H1 (cell line): ENCODE data around the gene CGB2. TPM values are rescaled to one million over a fixed set of nuclear protein-coding genes. Genes with fewer than 3 reads are reported as not detected.

ENCODE experiments used
- CTCF ChIA-PET: fragments of 300-600 bp; sonication (Branson Sonifier 250); formaldehyde crosslinking; loops from one replicate; lab custom pipeline; 2021; ENCODE audit not compliant: partially characterized antibody; lab: Charles Lee
- POLR2A ChIA-PET: fragments of 300-600 bp; sonication (Branson Sonifier 250); formaldehyde crosslinking; loops from one replicate; lab custom pipeline; 2021; ENCODE audit warnings: inconsistent platforms; ENCODE audit not compliant: partially characterized antibody; lab: Charles Lee
- DNase-seq, 2 experiments: peaks; one replicate each; pipeline versions ENCODE4 v3.0.0 to v3.0.0-alpha.2; 2010 to 2022; ENCODE audit warnings: low spot score in 2 of 2, low read depth in 1 of 2, mixed read lengths in 1 of 2
- FAIRE-seq: peaks from 2 replicates; lab custom pipeline; 2011; peaks lifted over from hg19 to GRCh38; lab: Jason Lieb, UNC
- H2AFZ ChIP-seq: 2 replicates; pipeline ENCODE4 v1.8.1; 2012; ENCODE audit warnings: low read length, inconsistent platforms
- H2AK5ac ChIP-seq: 2 replicates; pipeline ENCODE4 v1.6.1; 2013; ENCODE audit warnings: low read depth, low read length
- H2BK120ac ChIP-seq: replicated peaks from 2 replicates; pipeline ENCODE3; 2013; ENCODE audit warnings: low read depth, low read length, inconsistent platforms
- H2BK12ac ChIP-seq: 2 replicates; pipeline ENCODE4 v1.6.1; 2013; ENCODE audit warnings: low read depth, low read length
- H2BK15ac ChIP-seq: 2 replicates; pipeline ENCODE4 v1.6.1; 2013; ENCODE audit warnings: low read length
- H2BK20ac ChIP-seq: 2 replicates; pipeline ENCODE4 v1.6.1; 2013; ENCODE audit warnings: low read length
- H2BK5ac ChIP-seq: 2 replicates; pipeline ENCODE4 v1.6.1; 2013; ENCODE audit warnings: low read depth, low read length
- H3K14ac ChIP-seq: 2 replicates; pipeline ENCODE4 v1.6.1; 2013; ENCODE audit warnings: inconsistent platforms; ENCODE audit not compliant: insufficient read length
- H3K18ac ChIP-seq: 2 replicates; pipeline ENCODE4 v1.6.1; 2013; ENCODE audit warnings: low read length; ENCODE audit errors: extremely low read depth
- H3K23ac ChIP-seq: 2 replicates; pipeline ENCODE4 v1.6.1; 2013; ENCODE audit warnings: inconsistent platforms; ENCODE audit not compliant: insufficient read length
- H3K23me2 ChIP-seq: 2 replicates; pipeline ENCODE4 v1.6.1; 2013; ENCODE audit warnings: low read depth, low read length
- H3K27ac ChIP-seq: 2 replicates; pipeline ENCODE4 v1.6.1; 2011; ENCODE audit warnings: low read depth, low read length, inconsistent platforms
- H3K27me3 ChIP-seq, 4 experiments: replicated peaks in 1 of 4; 1 replicate in 1 of 4; 2 replicates in 3 of 4; pipeline versions ENCODE4 v1.6.1 to v1.8.1; 2011 to 2013; ENCODE audit warnings: low read length in 3 of 4, mild to moderate bottlenecking in 3 of 4, inconsistent platforms in 2 of 4, mixed read lengths in 2 of 4, moderate library complexity in 1 of 4; ENCODE audit not compliant: control insufficient read depth in 3 of 4, insufficient read depth in 3 of 4; ENCODE audit errors: extremely low read depth in 1 of 4
- H3K36me3 ChIP-seq, 4 experiments: 2 replicates each; pipeline versions ENCODE4 v1.6.1 to v1.8.1; 2011 to 2013; ENCODE audit warnings: mild to moderate bottlenecking in 4 of 4, low read length in 3 of 4, moderate library complexity in 2 of 4, control low read depth in 1 of 4, inconsistent platforms in 1 of 4; ENCODE audit not compliant: insufficient read depth in 4 of 4, control insufficient read depth in 2 of 4
- H3K4ac ChIP-seq: replicated peaks from 2 replicates; pipeline ENCODE3; 2013; ENCODE audit warnings: low read length, low read depth, mixed read lengths, inconsistent platforms; ENCODE audit not compliant: insufficient read length
- H3K4me1 ChIP-seq, 4 experiments: replicated peaks in 1 of 4; 1 replicate in 1 of 4; 2 replicates in 3 of 4; pipeline versions ENCODE4 v1.6.1 to v1.8.1; 2011 to 2013; ENCODE audit warnings: low read length in 3 of 4, inconsistent platforms in 2 of 4, mixed read lengths in 1 of 4; ENCODE audit not compliant: insufficient read depth in 4 of 4, control insufficient read depth in 3 of 4
- H3K4me2 ChIP-seq, 2 experiments: 2 replicates each; pipeline versions ENCODE4 v1.6.1 to v1.8.1; 2011 to 2013; ENCODE audit warnings: low read depth in 2 of 2, low read length in 2 of 2, control low read depth in 1 of 2, inconsistent platforms in 1 of 2, mild to moderate bottlenecking in 1 of 2; ENCODE audit not compliant: insufficient read depth in 1 of 2
- H3K4me3 ChIP-seq, 4 experiments: fragments of 200-600, 300-600 bp in 1 of 4; sonication (generic), shearing (Covaris generic), sonication (Bioruptor Twin) in 1 of 4; 2 replicates each; pipeline versions ENCODE4 v1.5.1 to v1.8.1; 2011 to 2016; ENCODE audit warnings: low read length in 4 of 4, low read depth in 3 of 4, control low read depth in 2 of 4, inconsistent platforms in 2 of 4, mild to moderate bottlenecking in 2 of 4, mixed read lengths in 1 of 4, moderate library complexity in 1 of 4; ENCODE audit not compliant: insufficient read depth in 2 of 4; ENCODE audit errors: extremely low read depth in 1 of 4
- H3K56ac ChIP-seq: replicated peaks from 2 replicates; pipeline ENCODE3; 2013; ENCODE audit warnings: low read depth, mild to moderate bottlenecking, mixed read lengths, low read length, inconsistent platforms; ENCODE audit not compliant: insufficient read length
- H3K79me1 ChIP-seq: 2 replicates; pipeline ENCODE4 v1.6.1; 2013; ENCODE audit warnings: low read depth, low read length, control low read depth
- H3K79me2 ChIP-seq, 2 experiments: 2 replicates each; pipeline versions ENCODE4 v1.6.1 to v1.8.1; 2012 to 2013; ENCODE audit warnings: low read length in 2 of 2, mild to moderate bottlenecking in 2 of 2, inconsistent platforms in 1 of 2; ENCODE audit not compliant: insufficient read depth in 2 of 2, control insufficient read depth in 1 of 2
- H3K9ac ChIP-seq, 4 experiments: replicated peaks in 1 of 4; 1 replicate in 1 of 4; 2 replicates in 3 of 4; pipeline versions ENCODE4 v1.6.1 to v1.8.1; 2011 to 2013; ENCODE audit warnings: low read depth in 3 of 4, low read length in 3 of 4, control low read depth in 2 of 4, mild to moderate bottlenecking in 2 of 4, moderate library complexity in 2 of 4, inconsistent platforms in 1 of 4; ENCODE audit errors: extremely low read depth in 1 of 4
- H3K9me3 ChIP-seq, 2 experiments: 2 replicates each; pipeline versions ENCODE4 v1.6.1 to v1.8.1; 2012 to 2013; ENCODE audit warnings: mild to moderate bottlenecking in 2 of 2, moderate library complexity in 2 of 2, control low read depth in 1 of 2, inconsistent platforms in 1 of 2, low read depth in 1 of 2, low read length in 1 of 2, mixed read lengths in 1 of 2; ENCODE audit not compliant: insufficient read depth in 2 of 2
- H4K20me1 ChIP-seq, 2 experiments: replicated peaks in 1 of 2; 2 replicates each; pipeline versions ENCODE3 to v1.8.1; 2011 to 2013; ENCODE audit warnings: inconsistent platforms in 2 of 2, low read length in 2 of 2, mild to moderate bottlenecking in 1 of 2; ENCODE audit not compliant: insufficient read depth in 2 of 2, control insufficient read depth in 1 of 2
- H4K5ac ChIP-seq: 2 replicates; pipeline ENCODE4 v1.6.1; 2013; ENCODE audit warnings: low read length, low read depth, mixed read lengths, inconsistent platforms; ENCODE audit not compliant: insufficient read length
- H4K8ac ChIP-seq: 2 replicates; pipeline ENCODE4 v1.8.0; 2013; ENCODE audit warnings: mild to moderate bottlenecking, moderate library complexity, low read length, inconsistent platforms; ENCODE audit not compliant: insufficient read depth; ENCODE audit errors: extremely low read depth
- H4K91ac ChIP-seq: replicated peaks from 2 replicates; pipeline ENCODE3; 2013; ENCODE audit warnings: low read length, mixed read lengths, inconsistent platforms; ENCODE audit not compliant: insufficient read length
- ASH2L ChIP-seq: fragments of 200-600, 300-600 bp; sonication (generic); IDR thresholded peaks from one replicate; pipeline ENCODE4 v1.7.1; 2017; ENCODE audit warnings: low read length
- KDM4A ChIP-seq: IDR thresholded peaks from one replicate; pipeline ENCODE4 v1.7.1; 2012; ENCODE audit warnings: low read depth, mild to moderate bottlenecking, moderate library complexity, low read length, inconsistent platforms; ENCODE audit not compliant: severe bottlenecking
- SIX5 ChIP-seq: IDR thresholded peaks from 2 replicates; pipeline ENCODE4 v1.6.1; 2011; ENCODE audit warnings: mild to moderate bottlenecking, low read depth, low read length
- SUZ12 ChIP-seq: fragments of 200-600 bp; sonication (generic); IDR thresholded peaks from 2 replicates; pipeline ENCODE4 v1.6.1; 2012; ENCODE audit warnings: mild to moderate bottlenecking, inconsistent platforms, low read length, moderate library complexity, mixed read lengths
- ZNF274 ChIP-seq: IDR thresholded peaks from 2 replicates; pipeline ENCODE4 v1.7.0; 2012; ENCODE audit warnings: low read length, borderline replicate concordance; ENCODE audit errors: extremely low read depth
- WGBS, 2 experiments: shearing (Covaris generic) in 1 of 2; methylation state at CpG; one replicate each; pipeline versions ENCODE4 v1.1.6 to v1.1.7; 2013 to 2015; ENCODE audit warnings: low lambda C conversion rate in 2 of 2, mixed read lengths in 2 of 2, inconsistent platforms in 1 of 2, low coverage in 1 of 2, missing lambda C conversion rate in 1 of 2; ENCODE audit not compliant: insufficient replicate concordance in 2 of 2, insufficient coverage in 1 of 2, insufficient read length in 1 of 2; ENCODE audit errors: extremely low coverage in 1 of 2, missing lambda C conversion rate in 1 of 2; 5-methylcytosine and 5-hydroxymethylcytosine counted together
- polyA plus RNA-seq, 7 experiments: library from polyadenylated mRNA; depleted of rRNA in 3 of 7; stranded (reverse) in 5 of 7; unstranded in 2 of 7; fragments of >200 nt in 5 of 7; fragments of 200-250 nt in 2 of 7; gene quantifications; 1 replicate in 5 of 7; 2 replicates in 1 of 7; 4 replicates in 1 of 7; pipeline versions ENCODE4 v1.2.1 to v1.2.3, GENCODE V29; 2011 to 2013; ENCODE audit warnings: missing spikeins in 2 of 7, mixed read lengths in 2 of 7
- total RNA-seq: library from RNA; stranded (reverse); fragmentation: NEBNext Ultra II Directional; extraction: Animal tissue kit (Norgen Biotek cat#: 25700); gene quantifications from 2 replicates; pipeline ENCODE4 v1.2.1, GENCODE V29; 2021

The CGB2 gene
- total and polyA plus RNA-seq, 2 of the 8 experiments (the other 6 are each of a cell fraction or from before 2014, with no cell fraction given): 0.71 to 3.2 TPM

DNA sequence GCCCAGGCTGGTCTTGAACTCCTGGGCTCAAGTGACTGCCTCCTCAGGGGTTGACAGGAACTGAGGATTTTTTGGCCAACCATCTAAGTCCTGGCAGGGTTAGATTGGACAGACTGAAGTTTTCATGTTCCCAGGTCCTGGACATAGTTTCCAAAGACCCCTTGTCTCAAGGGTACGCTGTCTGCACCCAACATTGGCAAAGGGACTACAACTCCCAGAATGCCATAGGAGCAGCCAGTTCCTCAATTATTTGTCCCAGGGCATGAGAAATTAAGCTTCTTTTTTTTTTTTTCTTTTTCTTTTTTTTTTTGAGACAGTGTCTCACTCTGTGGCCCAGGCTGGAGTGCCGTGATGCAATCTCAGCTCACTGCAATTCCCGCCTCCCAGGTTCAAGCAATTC lies 45.5 kb upstream of the CGB2 start:
- peaks cover 3 to 42% (median 10%) of the 10 kb centered on the region in 4 experiments; a peak in 5 of 8 replicates for H3K36me3 ChIP-seq
- no peak overlapping the region for H3K23ac ChIP-seq
- no peak overlapping the region for H3K9ac ChIP-seq
- no peak overlapping the region for H3K56ac ChIP-seq
- DNase-seq (no peak), FAIRE-seq (no peak)
- no peaks in the 10 kb centered on the region for H3K9me3 ChIP-seq
- no peak overlapping the region for H3K4me3 ChIP-seq
- H3K27me3 ChIP-seq: no peaks in the 10 kb centered on the region
- H3K27ac ChIP-seq: no peak overlapping the region
- H3K4me1 ChIP-seq: no peaks in the 10 kb centered on the region
- no peak overlapping the region for H2AK5ac ChIP-seq
- no peak overlapping the region for H2BK20ac ChIP-seq
- no peak overlapping the region for H2AFZ ChIP-seq
- no peaks in the 10 kb centered on the region for H3K23me2 ChIP-seq
- POLR2A ChIA-PET: interaction anchor here (0.8 to 1.7 kb wide), 4 partner anchors 11 to 114 kb away, joined by 4 to 5 read pairs (median 4); partner anchors contain the start of genes FTL and PPP1R15A
- no peak overlapping the region for H4K5ac ChIP-seq
- H3K4ac ChIP-seq: no peak overlapping the region
- TF ChIP-seq KDM4A: no peak
- no peak for TF ChIP-seq SUZ12
- 0 out of 2 replicates have a peak, but pooled peaks have one; percentile 20 for TF ChIP-seq SIX5
- TF ChIP-seq ASH2L: no peak
- no peak for TF ChIP-seq ZNF274
- H4K8ac ChIP-seq: no peak overlapping the region
- WGBS, 2 experiments: 100% methylated on average over 2 of the region's 3 CpGs; no CpG with 5 or more reads in 1 of the 2 experiments
- H3K79me2 ChIP-seq: no peaks in the 10 kb centered on the region
- H4K91ac ChIP-seq: no peak overlapping the region
- CTCF ChIA-PET: interaction anchor here (0.9 to 1.9 kb wide), 6 partner anchors 10 to 198 kb away, joined by 3 to 12 read pairs (median 5); no protein-coding TSS in a partner anchor
- H4K20me1 ChIP-seq: peaks cover 0 to 7% of the 10 kb centered on the region in 2 experiments
- H3K4me2 ChIP-seq: no peak overlapping the region
- no peak overlapping the region for H3K14ac ChIP-seq
- no peak overlapping the region for H2BK15ac ChIP-seq
- H2BK120ac ChIP-seq: no peak overlapping the region
- no peak overlapping the region for H2BK5ac ChIP-seq
- H3K18ac ChIP-seq: no peak overlapping the region
- peaks cover 3% of the 10 kb centered on the region for H3K79me1 ChIP-seq
- no peak overlapping the region for H2BK12ac ChIP-seq
